HFF-Myc (cell line): ENCODE results near the gene SPCS2.
"Not testable (repeated sequence)": the region's sequence is repeated elsewhere in the genome, so short reads cannot be mapped to it uniquely, and the experiment has no call there.

Experiments used
- DNase-seq: peaks from one replicate; pipeline ENCODE4 v3.0.0-alpha.2; 2011; ENCODE audit warnings: low read depth; ENCODE audit errors: extremely low read depth
- H3K4me3 ChIP-seq: replicated peaks from 2 replicates; pipeline ENCODE4 v1.5.1; 2011; ENCODE audit warnings: low read depth, mild to moderate bottlenecking, control low read depth, low read length
- CTCF ChIP-seq: IDR thresholded peaks from 2 replicates; pipeline ENCODE4 v1.5.1; 2012; ENCODE audit warnings: mild to moderate bottlenecking, low read depth, low read length, control low read depth; ENCODE audit errors: missing control alignments

The SPCS2 gene

GRCh38 chr11:74953451-74953850 lies 4.4 kb downstream of the SPCS2 start:
- H3K4me3 ChIP-seq: no peak overlapping the region
- no peak for TF ChIP-seq CTCF
- DNase-seq: no peak

GRCh38 chr11:74954199-74954598 lies 5.1 kb downstream of the SPCS2 start:
- TF ChIP-seq CTCF: no peak

DNA sequence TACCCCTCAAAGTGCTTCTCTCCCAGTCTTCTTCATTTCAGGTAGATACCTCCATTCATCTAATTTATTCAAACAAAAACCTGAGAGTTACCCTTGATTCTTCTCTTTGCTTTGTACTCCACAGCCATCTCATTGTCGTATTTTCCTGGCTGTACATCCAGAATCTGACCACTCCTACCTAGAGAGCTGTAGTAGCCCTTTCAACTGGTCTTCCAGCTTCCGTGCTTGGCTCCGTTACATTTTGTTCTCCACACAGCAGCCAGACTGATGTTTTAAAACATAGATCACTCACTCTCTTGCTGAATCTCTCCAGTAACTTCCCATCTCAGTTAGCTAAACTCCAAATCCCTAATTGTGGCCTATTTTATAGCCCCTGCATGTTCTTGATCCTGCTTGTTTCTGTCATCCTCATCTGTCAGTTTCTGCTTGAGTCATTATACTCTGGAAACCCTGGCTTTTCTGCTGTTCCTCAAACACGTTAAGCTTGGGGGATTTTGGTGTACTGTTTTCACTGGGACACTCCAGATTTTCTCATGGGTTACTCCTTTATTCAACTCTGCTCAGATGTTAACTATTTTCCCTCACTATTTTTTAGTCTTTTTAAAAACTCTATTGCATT lies 7.4 kb downstream of the SPCS2 start:
- no peak for TF ChIP-seq CTCF
- H3K4me3 ChIP-seq: no peak overlapping the region
- DNase-seq: no peak

More at GRCh38 chr11:74954199-74954598, 5.1 kb downstream of the SPCS2 start:
- no peak for DNase-seq
- H3K4me3 ChIP-seq: no peak overlapping the region

DNA sequence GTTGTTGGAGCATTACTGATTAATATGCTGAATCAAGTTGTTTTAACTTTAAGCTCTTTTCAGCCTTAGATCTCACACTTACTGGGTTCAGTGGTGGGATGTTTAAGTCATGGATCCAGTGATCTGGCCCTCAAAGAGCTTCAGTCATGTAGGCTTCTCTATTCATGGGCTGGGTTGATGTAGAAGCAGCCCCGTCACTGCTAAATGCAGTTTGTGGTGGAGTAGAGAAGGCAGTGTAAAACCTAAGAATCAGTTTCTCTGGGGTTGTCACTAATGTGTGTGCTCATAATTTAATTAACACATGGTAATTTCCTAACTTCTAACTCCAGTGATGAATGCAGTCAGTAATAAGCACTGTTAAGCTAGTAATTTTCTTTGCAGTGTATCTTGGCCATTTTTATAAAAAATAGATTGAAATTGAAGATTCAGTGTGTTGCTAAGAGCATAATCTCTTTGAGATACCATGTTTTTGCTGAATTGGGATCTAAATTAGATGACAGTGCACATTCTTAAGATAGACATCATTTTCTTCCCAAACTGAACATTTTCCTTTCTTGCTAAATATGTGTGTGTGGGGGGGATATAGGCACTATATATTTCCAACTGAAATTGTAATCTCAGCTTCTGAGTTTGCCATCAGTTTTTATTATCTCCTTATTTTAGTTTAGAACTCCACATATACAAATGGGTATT lies 9.0 kb downstream of the SPCS2 start:
- TF ChIP-seq CTCF: no peak
- DNase-seq: no peak
- no peak overlapping the region for H3K4me3 ChIP-seq

DNA sequence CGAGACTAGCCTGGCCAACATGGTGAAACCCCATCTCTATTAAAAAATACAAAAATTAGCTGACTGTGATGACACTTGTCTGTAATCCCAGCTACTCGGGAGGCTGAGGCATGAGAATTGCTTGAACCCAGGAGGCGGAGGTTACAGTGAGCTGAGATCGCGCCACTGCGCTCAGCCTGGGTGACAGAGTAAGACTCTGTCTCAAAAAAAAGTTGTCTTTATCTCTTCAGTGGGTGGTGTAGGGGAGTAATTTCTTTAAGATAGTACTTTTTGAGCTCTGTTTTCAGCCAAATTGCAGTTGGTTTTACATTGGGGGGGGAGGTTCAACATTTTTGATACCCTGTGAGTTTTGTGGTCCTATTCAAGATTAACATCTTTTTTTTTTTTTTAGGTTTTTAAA lies 11.1 kb downstream of the SPCS2 start:
- not testable (repeated sequence) for DNase-seq, H3K4me3 ChIP-seq

GRCh38 chr11:74966651-74967050 lies 17.6 kb downstream of the SPCS2 start:
- TF ChIP-seq CTCF: no peak
- H3K4me3 ChIP-seq: no peak overlapping the region
- no peak for DNase-seq

DNA sequence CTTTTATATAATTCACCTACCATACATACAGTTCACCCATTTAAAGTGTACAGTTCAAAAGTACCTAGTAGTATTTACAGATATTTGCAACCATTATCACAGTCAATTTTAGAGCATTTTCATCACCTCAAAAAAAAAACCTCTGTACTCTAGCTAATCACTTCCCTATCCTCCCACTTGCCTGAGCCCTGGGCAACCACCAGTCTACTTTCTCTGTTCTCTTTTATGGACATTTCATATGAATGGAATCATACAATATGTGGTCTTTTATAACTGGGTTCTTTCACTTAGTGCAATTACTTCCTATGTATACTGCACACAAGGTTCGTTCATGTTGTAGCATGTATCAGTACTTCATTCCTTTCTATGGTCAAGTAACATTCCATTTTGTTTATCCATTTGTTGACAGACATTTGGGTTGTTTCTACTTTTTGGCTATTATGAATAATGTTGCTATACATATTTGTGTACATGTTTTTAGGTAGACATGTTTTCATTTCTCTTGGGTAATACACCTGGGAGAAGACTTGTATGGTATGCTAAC lies 21.9 kb downstream of the SPCS2 start:
- DNase-seq: no peak
- no peak for TF ChIP-seq CTCF

More for the DNA sequence above, 21.9 kb downstream of the SPCS2 start:
- no peak overlapping the region for H3K4me3 ChIP-seq
